Neural cell (in vitro differentiated cells): ENCODE measurements around the gene HOXA10.

ENCODE experiments used
- EZH2 ChIP-seq: fragments of 200-600, 300-800 bp; shearing (Covaris generic), sonication (generic); IDR thresholded peaks from 2 replicates; pipeline ENCODE4 v1.6.1; 2014; ENCODE audit warnings: antibody characterized with exemption, low read length, borderline replicate concordance, mild to moderate bottlenecking; ENCODE audit not compliant: insufficient read depth, poor library complexity, severe bottlenecking
- TAF1 ChIP-seq: IDR thresholded peaks from 2 replicates; pipeline ENCODE4 v1.6.1; 2012; ENCODE audit warnings: low read depth
- TF ChIP-seq, protein P1 (sequence below): fragments of 450-650 bp; IDR thresholded peaks from 2 replicates; pipeline ENCODE4 v1.5.1; 2014; ENCODE audit warnings: antibody characterized with exemption, mild to moderate bottlenecking, moderate library complexity; ENCODE audit not compliant: poor library complexity, severe bottlenecking
- TF ChIP-seq, protein P2 (sequence below): IDR thresholded peaks from 2 replicates; pipeline ENCODE4 v1.6.1; 2012; ENCODE audit warnings: borderline replicate concordance

DNA sequence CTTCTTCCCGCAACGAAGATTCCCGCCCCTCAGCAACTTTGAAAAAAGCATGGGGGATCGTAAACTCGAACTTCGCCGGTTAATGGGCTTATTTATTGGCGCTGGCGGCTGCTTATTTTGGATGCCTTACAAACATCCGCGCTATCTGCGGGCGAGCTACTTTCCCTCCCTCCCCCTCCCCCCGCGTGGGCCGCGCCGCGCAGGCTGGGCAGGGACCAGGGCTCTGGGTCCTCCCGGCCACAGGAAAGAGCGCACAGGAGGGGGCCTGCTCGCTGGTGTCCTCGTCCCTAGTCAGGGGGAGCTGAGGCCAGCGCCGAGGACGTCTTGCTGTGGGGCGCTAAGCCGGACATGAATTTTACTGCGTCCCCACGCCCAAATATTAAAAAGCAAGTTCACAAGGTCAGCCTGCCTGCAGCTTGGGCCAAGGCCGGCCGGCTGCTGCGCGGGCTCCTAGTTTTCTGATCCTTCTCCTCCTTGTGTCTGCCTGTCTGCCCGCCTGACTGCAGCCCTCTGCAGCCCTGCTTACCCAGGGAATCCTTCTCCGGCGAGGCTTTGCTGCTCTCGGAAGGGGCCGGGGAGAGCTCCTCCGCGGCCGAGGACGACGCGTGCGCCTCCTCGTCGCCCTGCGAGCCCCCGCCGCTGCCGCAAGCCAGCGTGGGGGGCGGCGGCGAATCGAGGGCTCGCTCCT, 1.2 kb downstream of the HOXA10 start:
- TF ChIP-seq, protein P1, sequence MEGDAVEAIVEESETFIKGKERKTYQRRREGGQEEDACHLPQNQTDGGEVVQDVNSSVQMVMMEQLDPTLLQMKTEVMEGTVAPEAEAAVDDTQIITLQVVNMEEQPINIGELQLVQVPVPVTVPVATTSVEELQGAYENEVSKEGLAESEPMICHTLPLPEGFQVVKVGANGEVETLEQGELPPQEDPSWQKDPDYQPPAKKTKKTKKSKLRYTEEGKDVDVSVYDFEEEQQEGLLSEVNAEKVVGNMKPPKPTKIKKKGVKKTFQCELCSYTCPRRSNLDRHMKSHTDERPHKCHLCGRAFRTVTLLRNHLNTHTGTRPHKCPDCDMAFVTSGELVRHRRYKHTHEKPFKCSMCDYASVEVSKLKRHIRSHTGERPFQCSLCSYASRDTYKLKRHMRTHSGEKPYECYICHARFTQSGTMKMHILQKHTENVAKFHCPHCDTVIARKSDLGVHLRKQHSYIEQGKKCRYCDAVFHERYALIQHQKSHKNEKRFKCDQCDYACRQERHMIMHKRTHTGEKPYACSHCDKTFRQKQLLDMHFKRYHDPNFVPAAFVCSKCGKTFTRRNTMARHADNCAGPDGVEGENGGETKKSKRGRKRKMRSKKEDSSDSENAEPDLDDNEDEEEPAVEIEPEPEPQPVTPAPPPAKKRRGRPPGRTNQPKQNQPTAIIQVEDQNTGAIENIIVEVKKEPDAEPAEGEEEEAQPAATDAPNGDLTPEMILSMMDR: no peak
- peak; percentile 10 for TF ChIP-seq EZH2
- no peak for TF ChIP-seq TAF1
- TF ChIP-seq, protein P2, sequence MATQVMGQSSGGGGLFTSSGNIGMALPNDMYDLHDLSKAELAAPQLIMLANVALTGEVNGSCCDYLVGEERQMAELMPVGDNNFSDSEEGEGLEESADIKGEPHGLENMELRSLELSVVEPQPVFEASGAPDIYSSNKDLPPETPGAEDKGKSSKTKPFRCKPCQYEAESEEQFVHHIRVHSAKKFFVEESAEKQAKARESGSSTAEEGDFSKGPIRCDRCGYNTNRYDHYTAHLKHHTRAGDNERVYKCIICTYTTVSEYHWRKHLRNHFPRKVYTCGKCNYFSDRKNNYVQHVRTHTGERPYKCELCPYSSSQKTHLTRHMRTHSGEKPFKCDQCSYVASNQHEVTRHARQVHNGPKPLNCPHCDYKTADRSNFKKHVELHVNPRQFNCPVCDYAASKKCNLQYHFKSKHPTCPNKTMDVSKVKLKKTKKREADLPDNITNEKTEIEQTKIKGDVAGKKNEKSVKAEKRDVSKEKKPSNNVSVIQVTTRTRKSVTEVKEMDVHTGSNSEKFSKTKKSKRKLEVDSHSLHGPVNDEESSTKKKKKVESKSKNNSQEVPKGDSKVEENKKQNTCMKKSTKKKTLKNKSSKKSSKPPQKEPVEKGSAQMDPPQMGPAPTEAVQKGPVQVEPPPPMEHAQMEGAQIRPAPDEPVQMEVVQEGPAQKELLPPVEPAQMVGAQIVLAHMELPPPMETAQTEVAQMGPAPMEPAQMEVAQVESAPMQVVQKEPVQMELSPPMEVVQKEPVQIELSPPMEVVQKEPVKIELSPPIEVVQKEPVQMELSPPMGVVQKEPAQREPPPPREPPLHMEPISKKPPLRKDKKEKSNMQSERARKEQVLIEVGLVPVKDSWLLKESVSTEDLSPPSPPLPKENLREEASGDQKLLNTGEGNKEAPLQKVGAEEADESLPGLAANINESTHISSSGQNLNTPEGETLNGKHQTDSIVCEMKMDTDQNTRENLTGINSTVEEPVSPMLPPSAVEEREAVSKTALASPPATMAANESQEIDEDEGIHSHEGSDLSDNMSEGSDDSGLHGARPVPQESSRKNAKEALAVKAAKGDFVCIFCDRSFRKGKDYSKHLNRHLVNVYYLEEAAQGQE: no peak
